ENCODE data around the gene RAD54L.

Gene RAD54L

DNA sequence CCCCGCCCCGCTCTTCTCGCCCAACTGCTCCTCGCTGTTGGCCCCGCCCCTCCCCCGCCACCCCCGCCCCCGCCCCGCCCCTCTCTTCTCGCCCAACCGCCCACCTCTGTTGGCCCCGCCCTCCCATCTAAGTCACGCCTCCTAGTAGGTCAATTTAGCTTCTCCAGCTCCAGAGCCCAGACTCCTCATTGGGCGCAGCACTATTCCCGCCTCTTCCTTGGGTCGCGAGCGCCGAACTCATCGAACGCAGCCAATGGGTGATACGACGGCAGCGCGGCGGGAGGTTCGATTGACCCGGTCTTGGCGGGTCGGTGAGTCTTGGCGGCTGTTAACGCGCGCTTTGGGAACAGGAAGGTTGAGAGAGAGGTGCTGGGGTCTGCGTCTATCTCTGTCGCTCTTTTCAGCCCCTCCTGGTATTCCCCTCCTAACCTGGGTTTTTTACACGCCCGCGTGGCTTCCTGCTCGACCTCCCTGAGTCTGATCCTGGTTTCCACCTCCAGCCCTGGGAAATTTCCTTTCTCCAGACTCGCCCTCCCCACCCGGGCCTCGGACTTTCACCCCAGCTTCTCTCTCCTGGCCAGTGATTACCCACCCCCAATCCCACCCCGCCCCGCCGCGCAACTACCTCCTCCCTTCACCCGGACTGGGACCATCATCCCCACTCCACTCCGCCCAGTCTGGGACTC is at the start of gene RAD54L:
Gene RAD54L, plus strand, starts transcription at position 328 of the 686 bp plus-strand sequence. CDS start 643 bp downstream, outside the sequence.
- peak within 1 kb of the TSS; percentile 96 for H3K4me3 ChIP-seq
- TF ChIP-seq FOXP2 (optimal IDR thresholded peaks at IDR 0.05; ENCODE audit: control extremely low read depth, extremely low read length, insufficient read depth) (no peak), POLR2AphosphoS5 (IDR thresholded peaks at IDR 0.05; ENCODE audit: borderline replicate concordance, low read depth, low read length) (peak; percentile 80), EZH2 (IDR thresholded peaks at IDR 0.05) (no peak)
- no peaks in the 10 kb centered on the region for H3K9me3 ChIP-seq (ENCODE audit: low read depth, low read length)
- peak; percentile 96 for DNase-seq (ENCODE audit: low read depth, low spot score)
- peaks cover 27% of the 10 kb centered on the region for H3K36me3 ChIP-seq (ENCODE audit: insufficient read depth, low read length)
- H3K9ac ChIP-seq (ENCODE audit: insufficient read length): peak within 1 kb of the TSS; percentile 82
- peak within 1 kb of the TSS; percentile 60; the same call in 1 of the 2 replicates for H3K27ac ChIP-seq

GRCh38 chr1:46197964-46198811 is 49.4 kb upstream of the RAD54L start, which contains the start of gene POMGNT1:
Gene POMGNT1, minus strand, starts transcription at chr1:46198434. Its CDS starts 613 bp downstream, at chr1:46197821.
- Histone ChIP-seq H3K9me3 (ENCODE audit: low read depth, low read length) (no peaks in the 10 kb centered on the region), H3K36me3 (ENCODE audit: insufficient read depth, low read length) (no peaks in the 10 kb centered on the region; the same call in 1 of the 2 replicates), H3K4me3 (peak within 1 kb of the TSS; percentile 95), H3K9ac (ENCODE audit: insufficient read length) (peak within 1 kb of the TSS; percentile 95), H3K27ac (no peak within 1 kb of the TSS)
- TF ChIP-seq EZH2 (IDR thresholded peaks at IDR 0.05) (no peak), POLR2AphosphoS5 (IDR thresholded peaks at IDR 0.05; ENCODE audit: borderline replicate concordance, low read depth, low read length) (peak; percentile 37; the same call in 1 of the 2 replicates), FOXP2 (optimal IDR thresholded peaks at IDR 0.05; ENCODE audit: control extremely low read depth, extremely low read length, insufficient read depth) (no peak)
- DNase-seq (ENCODE audit: low read depth, low spot score): no peak

GRCh38 chr1:46199233-46199749 is 48.3 kb upstream of the RAD54L start:
- Histone ChIP-seq H3K36me3 (ENCODE audit: insufficient read depth, low read length) (no peaks in the 10 kb centered on the region; the same call in 1 of the 2 replicates), H3K4me3 (peak overlapping the region; percentile 95), H3K9ac (ENCODE audit: insufficient read length) (no peak overlapping the region), H3K27ac (no peak overlapping the region), H3K9me3 (ENCODE audit: low read depth, low read length) (no peaks in the 10 kb centered on the region)
- TF ChIP-seq FOXP2 (optimal IDR thresholded peaks at IDR 0.05; ENCODE audit: control extremely low read depth, extremely low read length, insufficient read depth): no peak
- TF ChIP-seq POLR2AphosphoS5 (IDR thresholded peaks at IDR 0.05; ENCODE audit: borderline replicate concordance, low read depth, low read length): no peak
- TF ChIP-seq EZH2 (IDR thresholded peaks at IDR 0.05): no peak
- DNase-seq (ENCODE audit: low read depth, low spot score): no peak

DNA sequence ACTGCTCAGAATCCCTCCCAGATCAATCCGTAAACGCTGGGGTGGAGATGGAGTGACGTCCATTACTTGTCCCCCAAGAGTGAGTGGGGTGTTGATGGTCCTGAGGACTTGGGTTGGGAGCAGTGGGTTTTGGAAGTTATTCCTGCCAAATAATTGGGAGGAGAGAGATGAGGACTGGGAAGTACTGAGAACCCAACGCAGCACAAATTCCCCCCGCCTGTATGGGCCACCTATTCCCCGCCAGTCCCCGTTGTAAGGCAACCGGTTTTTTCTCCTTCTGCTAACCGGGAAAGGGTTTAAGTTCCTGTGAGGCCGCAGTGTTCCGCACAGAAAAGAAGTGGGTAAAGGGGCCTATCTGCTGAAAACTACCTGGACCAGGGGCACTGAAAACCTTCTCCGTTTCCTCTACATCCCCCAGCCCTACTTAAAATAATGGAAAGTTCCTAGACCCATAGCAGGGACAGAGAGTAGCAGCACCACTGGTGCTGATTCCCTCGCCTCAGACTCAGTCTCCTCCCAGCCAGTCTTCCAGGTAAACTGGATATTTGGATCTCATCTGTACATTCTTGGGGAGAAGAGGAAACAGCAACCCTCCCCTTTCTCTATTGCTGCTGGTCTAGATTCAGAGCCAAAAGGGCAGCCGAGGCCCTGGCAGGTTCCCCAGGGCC is 43.7 kb upstream of the RAD54L start:
- Histone ChIP-seq H3K9ac (ENCODE audit: insufficient read length) (no peak overlapping the region), H3K9me3 (ENCODE audit: low read depth, low read length) (no peaks in the 10 kb centered on the region), H3K36me3 (ENCODE audit: insufficient read depth, low read length) (no peaks in the 10 kb centered on the region), H3K27ac (no peak overlapping the region), H3K4me3 (no peak overlapping the region)
- no peak for DNase-seq (ENCODE audit: low read depth, low spot score)
- TF ChIP-seq POLR2AphosphoS5 (IDR thresholded peaks at IDR 0.05; ENCODE audit: borderline replicate concordance, low read depth, low read length) (no peak), FOXP2 (optimal IDR thresholded peaks at IDR 0.05; ENCODE audit: control extremely low read depth, extremely low read length, insufficient read depth) (no peak), EZH2 (IDR thresholded peaks at IDR 0.05) (no peak)

GRCh38 chr1:46204406-46204742 is 43.2 kb upstream of the RAD54L start:
- Histone ChIP-seq H3K36me3 (ENCODE audit: insufficient read depth, low read length) (no peaks in the 10 kb centered on the region), H3K9ac (ENCODE audit: insufficient read length) (no peak overlapping the region), H3K27ac (no peak overlapping the region), H3K9me3 (ENCODE audit: low read depth, low read length) (no peaks in the 10 kb centered on the region), H3K4me3 (no peak overlapping the region)
- DNase-seq (ENCODE audit: low read depth, low spot score): no peak
- no peak for TF ChIP-seq EZH2 (IDR thresholded peaks at IDR 0.05)
- TF ChIP-seq POLR2AphosphoS5 (IDR thresholded peaks at IDR 0.05; ENCODE audit: borderline replicate concordance, low read depth, low read length): no peak
- no peak for TF ChIP-seq FOXP2 (optimal IDR thresholded peaks at IDR 0.05; ENCODE audit: control extremely low read depth, extremely low read length, insufficient read depth)

- H3K9me3 ChIP-seq (ENCODE audit: low read depth, low read length): no peaks in the 10 kb centered on the region
- TF ChIP-seq POLR2AphosphoS5 (IDR thresholded peaks at IDR 0.05; ENCODE audit: borderline replicate concordance, low read depth, low read length): no peak
- TF ChIP-seq FOXP2 (optimal IDR thresholded peaks at IDR 0.05; ENCODE audit: control extremely low read depth, extremely low read length, insufficient read depth): no peak
- no peak for TF ChIP-seq EZH2 (IDR thresholded peaks at IDR 0.05)
Observed at GRCh38 chr1:46205141-46205540, 42.4 kb upstream of the RAD54L start.

GRCh38 chr1:46205791-46206190 is 41.8 kb upstream of the RAD54L start:
- Histone ChIP-seq H3K9me3 (ENCODE audit: low read depth, low read length) (no peaks in the 10 kb centered on the region), H3K27ac (no peak overlapping the region), H3K4me3 (no peak overlapping the region), H3K36me3 (ENCODE audit: insufficient read depth, low read length) (no peaks in the 10 kb centered on the region), H3K9ac (ENCODE audit: insufficient read length) (no peak overlapping the region)
- DNase-seq (ENCODE audit: low read depth, low spot score): no peak
- no peak for TF ChIP-seq EZH2 (IDR thresholded peaks at IDR 0.05)
- TF ChIP-seq FOXP2 (optimal IDR thresholded peaks at IDR 0.05; ENCODE audit: control extremely low read depth, extremely low read length, insufficient read depth): no peak
- TF ChIP-seq POLR2AphosphoS5 (IDR thresholded peaks at IDR 0.05; ENCODE audit: borderline replicate concordance, low read depth, low read length): no peak

More at GRCh38 chr1:46205141-46205540, 42.4 kb upstream of the RAD54L start:
- Histone ChIP-seq H3K27ac (no peak overlapping the region), H3K36me3 (ENCODE audit: insufficient read depth, low read length) (no peaks in the 10 kb centered on the region), H3K9ac (ENCODE audit: insufficient read length) (no peak overlapping the region), H3K4me3 (no peak overlapping the region)
- no peak for DNase-seq (ENCODE audit: low read depth, low spot score)
